Activated CD4-positive, alpha-beta T cell treated with anti-CD3 and anti-CD28 coated beads for 48 hours (primary cell): ENCODE data around the gene RILP.

Experiments
- DNase-seq: peaks from one replicate; pipeline ENCODE4 v3.0.0-alpha.2; 2020

Gene RILP

DNA sequence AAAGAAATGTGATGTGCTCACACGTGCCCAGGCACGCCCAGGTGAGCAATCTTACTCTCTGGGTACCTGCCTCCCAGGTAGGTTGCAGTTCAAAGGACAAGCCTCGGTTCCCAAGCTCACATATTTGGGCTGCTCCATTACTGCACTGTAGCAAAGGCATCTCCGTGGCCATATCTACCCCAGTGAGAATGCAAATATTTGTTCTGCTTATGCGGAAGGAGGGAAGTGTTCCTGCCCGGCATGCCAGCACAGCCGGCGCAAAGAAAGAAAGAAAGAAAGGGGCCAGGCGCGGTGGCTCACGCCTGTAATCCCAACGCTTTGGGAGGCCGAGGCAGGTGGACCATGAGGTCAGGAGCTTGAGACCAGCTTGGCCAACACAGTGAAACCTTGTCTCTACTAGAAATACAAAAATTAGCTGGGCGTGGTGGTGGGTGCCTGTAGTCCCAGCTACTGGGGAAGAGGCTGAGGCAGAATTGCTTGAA, 51.8 kb downstream of the RILP start:
- no peak for DNase-seq
